Cardiac fibroblast (primary cell): ENCODE data around the gene TRAF3IP3.

Experiments used
- DNase-seq, 2 donors: peaks; one replicate each; pipeline versions ENCODE4 v3.0.0 to v3.0.0-alpha.2; 2010; ENCODE audit warnings: low read depth in 2 of 2
- H3K4me3 ChIP-seq, 2 donors: replicated peaks in 1 of 2; 1 replicate in 1 of 2; 2 replicates in 1 of 2; pipeline ENCODE4 v1.5.1; 2011; ENCODE audit warnings: low read depth in 2 of 2, low read length in 2 of 2, mild to moderate bottlenecking in 2 of 2, moderate library complexity in 1 of 2
- TF ChIP-seq, protein P1 (sequence below): IDR thresholded peaks from one replicate; pipeline ENCODE4 v1.5.1; 2011; ENCODE audit warnings: low read depth, mild to moderate bottlenecking, low read length, inconsistent platforms

TRAF3IP3 gene

DNA sequence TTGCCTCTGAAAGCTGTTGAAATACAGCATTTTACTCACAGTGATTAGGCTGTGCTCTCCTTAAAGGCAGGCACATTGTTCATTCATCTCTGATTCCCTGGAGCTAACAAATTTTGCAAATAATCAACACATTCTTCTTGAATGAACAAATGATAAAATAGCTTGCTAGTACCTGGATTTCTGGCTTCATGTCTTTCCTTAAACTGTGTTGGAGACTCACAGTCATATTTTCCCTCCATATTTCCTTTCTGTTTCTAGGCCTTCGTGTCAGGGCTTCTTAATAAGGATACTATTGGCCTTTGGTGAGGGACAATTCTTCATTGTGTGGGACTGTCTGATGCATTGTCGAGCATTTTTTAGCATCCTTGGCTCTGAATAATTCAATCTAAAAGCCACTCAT is 41.5 kb upstream of the TRAF3IP3 start:
- DNase-seq: no peak
- H3K4me3 ChIP-seq: no peak overlapping the region
- TF ChIP-seq, protein P1, sequence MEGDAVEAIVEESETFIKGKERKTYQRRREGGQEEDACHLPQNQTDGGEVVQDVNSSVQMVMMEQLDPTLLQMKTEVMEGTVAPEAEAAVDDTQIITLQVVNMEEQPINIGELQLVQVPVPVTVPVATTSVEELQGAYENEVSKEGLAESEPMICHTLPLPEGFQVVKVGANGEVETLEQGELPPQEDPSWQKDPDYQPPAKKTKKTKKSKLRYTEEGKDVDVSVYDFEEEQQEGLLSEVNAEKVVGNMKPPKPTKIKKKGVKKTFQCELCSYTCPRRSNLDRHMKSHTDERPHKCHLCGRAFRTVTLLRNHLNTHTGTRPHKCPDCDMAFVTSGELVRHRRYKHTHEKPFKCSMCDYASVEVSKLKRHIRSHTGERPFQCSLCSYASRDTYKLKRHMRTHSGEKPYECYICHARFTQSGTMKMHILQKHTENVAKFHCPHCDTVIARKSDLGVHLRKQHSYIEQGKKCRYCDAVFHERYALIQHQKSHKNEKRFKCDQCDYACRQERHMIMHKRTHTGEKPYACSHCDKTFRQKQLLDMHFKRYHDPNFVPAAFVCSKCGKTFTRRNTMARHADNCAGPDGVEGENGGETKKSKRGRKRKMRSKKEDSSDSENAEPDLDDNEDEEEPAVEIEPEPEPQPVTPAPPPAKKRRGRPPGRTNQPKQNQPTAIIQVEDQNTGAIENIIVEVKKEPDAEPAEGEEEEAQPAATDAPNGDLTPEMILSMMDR: no peak

DNA sequence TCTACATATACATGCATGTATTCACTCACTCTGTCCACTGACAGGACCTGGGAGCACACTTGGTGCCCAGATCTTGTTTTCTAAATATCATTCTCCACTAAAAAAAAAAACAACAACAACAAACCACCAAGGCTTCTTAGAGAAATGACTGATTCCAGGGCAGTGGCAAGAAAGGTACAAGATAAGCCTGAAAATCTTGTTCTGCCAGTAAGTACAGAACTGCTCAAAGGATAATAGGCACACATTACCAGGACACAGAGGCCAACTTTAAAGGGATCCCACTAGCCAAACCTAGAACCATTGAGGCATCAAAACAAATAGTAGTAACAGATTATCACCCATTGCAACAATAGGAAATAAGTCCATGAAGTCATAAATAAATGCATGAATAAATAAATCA is 40.5 kb upstream of the TRAF3IP3 start:
- DNase-seq: no peak
- TF ChIP-seq, protein P1: no peak
- no peak overlapping the region for H3K4me3 ChIP-seq

DNA sequence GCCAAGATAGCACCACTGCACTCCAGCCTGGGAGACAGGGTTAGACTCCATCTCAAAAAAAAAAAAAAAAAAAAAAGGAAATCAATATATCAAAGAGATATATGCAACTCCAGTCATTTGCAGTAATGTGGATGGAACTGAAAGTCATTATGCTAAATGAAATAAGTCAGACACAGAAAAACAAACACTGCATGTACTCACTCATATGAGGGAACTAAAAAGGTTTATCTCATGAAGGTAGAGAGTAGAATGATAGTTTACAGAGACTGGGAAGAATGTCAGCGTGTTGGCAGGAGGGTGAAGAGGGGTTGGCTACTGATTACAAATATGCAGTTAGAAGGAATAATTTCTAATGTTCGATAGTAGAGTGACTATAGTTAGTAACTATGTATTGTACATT is 38.0 kb upstream of the TRAF3IP3 start:
- DNase-seq: no peak
- TF ChIP-seq, protein P1: no peak
- no peak overlapping the region for H3K4me3 ChIP-seq

DNA sequence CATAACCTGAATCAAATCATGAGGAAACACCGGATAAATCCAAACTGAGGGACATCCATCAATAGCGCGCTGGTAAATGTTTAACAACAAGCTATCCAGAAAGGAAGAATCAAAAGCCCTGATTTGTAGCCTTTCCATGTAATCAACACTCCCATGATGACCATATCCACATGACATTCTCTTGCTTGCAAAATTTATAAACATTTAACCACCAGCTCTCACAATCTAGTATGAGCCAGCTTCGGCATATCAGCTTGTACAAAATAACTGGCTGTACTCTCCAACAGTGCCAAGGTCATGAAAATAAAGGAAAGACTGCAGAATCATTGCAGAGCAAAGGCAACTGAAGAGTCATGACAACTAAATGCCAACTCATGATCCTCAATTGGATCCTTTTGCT is 35.5 kb upstream of the TRAF3IP3 start:
- TF ChIP-seq, protein P1: no peak
- H3K4me3 ChIP-seq: no peak overlapping the region
- peak; percentile 18 to 54 for DNase-seq

DNA sequence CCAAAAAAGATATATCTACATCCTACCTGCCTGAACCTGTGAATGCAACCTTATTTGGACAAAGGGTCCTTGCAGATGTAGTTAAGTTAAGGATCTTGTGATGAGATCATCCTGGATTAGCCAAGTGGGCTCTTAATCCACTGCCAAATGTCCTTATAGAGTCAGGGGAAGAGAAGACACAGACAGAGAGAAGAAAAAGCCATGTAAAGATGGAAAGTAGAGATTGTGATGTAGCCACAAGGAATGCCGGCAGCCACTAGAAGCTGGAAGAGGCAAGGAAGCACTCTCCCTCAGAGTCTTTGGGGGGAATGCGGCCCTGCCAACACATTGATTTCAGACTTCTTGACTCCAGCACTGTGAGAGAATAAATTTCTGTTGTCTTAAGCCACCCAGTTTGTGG is 35.0 kb upstream of the TRAF3IP3 start:
- DNase-seq: no peak
- no peak overlapping the region for H3K4me3 ChIP-seq
- TF ChIP-seq, protein P1: no peak

DNA sequence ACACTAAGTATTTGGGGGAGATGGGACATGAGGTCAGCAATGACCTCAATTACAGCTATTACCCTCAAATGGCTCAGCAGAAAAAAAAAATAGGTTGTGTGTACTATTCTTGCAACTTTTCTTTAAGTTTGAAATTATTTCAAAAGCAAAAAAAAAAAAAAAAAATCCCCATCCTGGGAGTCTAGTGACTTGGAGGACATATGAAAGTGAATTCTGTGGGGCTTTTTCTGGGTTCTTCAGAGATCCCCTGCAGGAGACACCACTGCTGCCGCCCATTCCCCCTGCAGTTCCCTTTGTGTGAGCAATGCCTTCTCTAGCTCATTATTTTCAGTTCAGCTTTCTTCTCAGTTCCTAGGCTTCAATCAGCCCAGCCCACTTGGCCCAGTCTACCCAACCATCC is 34.5 kb upstream of the TRAF3IP3 start:
- H3K4me3 ChIP-seq: no peak overlapping the region
- no peak for DNase-seq
- TF ChIP-seq, protein P1: no peak

DNA sequence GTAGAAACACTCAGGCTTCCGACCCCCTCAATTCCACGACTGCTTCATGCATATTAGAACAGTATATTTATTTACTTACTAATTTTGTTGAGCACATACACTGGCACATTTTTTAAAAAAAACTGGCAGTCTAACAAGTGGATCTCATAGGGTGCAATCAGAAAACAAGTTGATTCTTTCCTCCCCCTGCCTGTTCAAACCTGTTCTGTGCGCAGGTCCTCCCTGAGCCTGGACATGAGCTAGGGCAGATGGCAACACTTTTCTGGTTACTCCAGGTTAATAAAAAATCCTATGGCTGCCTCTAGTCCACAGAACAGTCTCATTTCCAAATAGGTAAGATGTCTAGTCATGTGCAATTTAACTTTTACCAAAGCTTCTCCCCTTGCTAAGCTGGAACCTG is 32.6 kb upstream of the TRAF3IP3 start:
- TF ChIP-seq, protein P1: no peak
- no peak overlapping the region for H3K4me3 ChIP-seq
- DNase-seq: no peak
